PFSK-1 (cell line): ENCODE results near the gene ZBTB12.

Experiments used
- FOXP2 ChIP-seq: optimal IDR thresholded peaks from 2 replicates; pipeline ENCODE3; 2011; ENCODE audit warnings: borderline replicate concordance, control low read depth, inconsistent platforms; ENCODE audit not compliant: insufficient read depth; ENCODE audit errors: extremely low read length, extremely low read depth
- POLR2AphosphoS5 ChIP-seq: IDR thresholded peaks from 2 replicates; pipeline ENCODE4 v1.6.1; 2012; ENCODE audit warnings: low read depth, mild to moderate bottlenecking, control low read depth, low read length, moderate library complexity
- REST ChIP-seq, 2 experiments: IDR thresholded peaks; 2 replicates each; pipeline versions ENCODE4 v1.6.1 to v1.8.0; 2011 to 2012; ENCODE audit warnings: low read depth in 2 of 2, low read length in 2 of 2, control low read depth in 1 of 2, inconsistent platforms in 1 of 2, mild to moderate bottlenecking in 1 of 2, moderate library complexity in 1 of 2; ENCODE audit not compliant: insufficient read depth in 1 of 2
- SIN3A ChIP-seq: IDR thresholded peaks from 2 replicates; pipeline ENCODE4 v1.6.1; 2012; ENCODE audit warnings: mild to moderate bottlenecking, low read length, moderate library complexity, borderline replicate concordance; ENCODE audit not compliant: insufficient read depth
- TAF1 ChIP-seq: IDR thresholded peaks from 2 replicates; pipeline ENCODE4 v1.6.1; 2012; ENCODE audit warnings: low read length, control low read depth, borderline replicate concordance; ENCODE audit not compliant: insufficient read depth

The ZBTB12 gene

GRCh38 chr6:31947864-31948263 is 46.0 kb upstream of the ZBTB12 start:
- TF ChIP-seq POLR2AphosphoS5: no peak
- no peak for TF ChIP-seq TAF1
- TF ChIP-seq SIN3A: no peak
- TF ChIP-seq FOXP2: no peak
- TF ChIP-seq REST (IDR thresholded peaks at IDR 0.05; ENCODE audit: insufficient read depth in 1 of 2, low read depth in 2 of 2, low read length in 2 of 2): no peak

GRCh38 chr6:31947070-31947675 is 45.3 kb upstream of the ZBTB12 start:
- TF ChIP-seq POLR2AphosphoS5: no peak
- no peak for TF ChIP-seq TAF1
- no peak for TF ChIP-seq SIN3A
- TF ChIP-seq FOXP2: no peak
- no peak for TF ChIP-seq REST (IDR thresholded peaks at IDR 0.05; ENCODE audit: insufficient read depth in 1 of 2, low read depth in 2 of 2, low read length in 2 of 2)

GRCh38 chr6:31946370-31946885 is 44.5 kb upstream of the ZBTB12 start:
- TF ChIP-seq FOXP2: no peak
- no peak for TF ChIP-seq REST (IDR thresholded peaks at IDR 0.05; ENCODE audit: insufficient read depth in 1 of 2, low read depth in 2 of 2, low read length in 2 of 2)
- no peak for TF ChIP-seq POLR2AphosphoS5
- no peak for TF ChIP-seq SIN3A
- TF ChIP-seq TAF1: no peak

- TF ChIP-seq REST (IDR thresholded peaks at IDR 0.05; ENCODE audit: insufficient read depth in 1 of 2, low read depth in 2 of 2, low read length in 2 of 2): no peak
- TF ChIP-seq SIN3A: no peak
- TF ChIP-seq FOXP2: no peak
- no peak for TF ChIP-seq TAF1
- no peak for TF ChIP-seq POLR2AphosphoS5
Observed at GRCh38 chr6:31945507-31946369, 43.9 kb upstream of the ZBTB12 start, which contains the start of gene CFB. Gene CFB (plus strand): TSS chr6:31946095. CDS start chr6:31946222, 127 bp downstream.
